HG02840 (cell line): ENCODE results near the gene ZMIZ1.
"Not testable (repeated sequence)": the region's sequence is repeated elsewhere in the genome, so short reads cannot be mapped to it uniquely, and the experiment has no call there.

Source experiments
- ATAC-seq: cut with Tn5 transposase; IDR thresholded peaks from one replicate; pipeline ENCODE4 v1.9.1; 2021; ENCODE audit warnings: mild to moderate bottlenecking, moderate library complexity, moderate number of reproducible peaks; ENCODE audit not compliant: unreplicated experiment, low FRiP score

The ZMIZ1 gene

GRCh38 chr10:79326361-79327089 is 257.8 kb downstream of the ZMIZ1 start:
- no peak for ATAC-seq

GRCh38 chr10:79327090-79327457 is 258.3 kb downstream of the ZMIZ1 start:
- no peak for ATAC-seq

- ATAC-seq: no peak
These were observed 259.5 kb downstream of the ZMIZ1 start for GRCh38 chr10:79328147-79328701.

- no peak for ATAC-seq
These were observed 260.2 kb downstream of the ZMIZ1 start for GRCh38 chr10:79328737-79329504.

GRCh38 chr10:79329529-79329928 is 260.8 kb downstream of the ZMIZ1 start:
- ATAC-seq: no peak

- ATAC-seq: no peak
These were observed 262.5 kb downstream of the ZMIZ1 start for GRCh38 chr10:79331226-79331625.

GRCh38 chr10:79331709-79332108 is 262.9 kb downstream of the ZMIZ1 start:
- peak; percentile 85 for ATAC-seq

GRCh38 chr10:79332610-79333315 is 264.0 kb downstream of the ZMIZ1 start:
- ATAC-seq: not testable (repeated sequence)

- no peak for ATAC-seq
These were observed 264.7 kb downstream of the ZMIZ1 start for GRCh38 chr10:79333513-79333912.

GRCh38 chr10:79334573-79334972 is 265.8 kb downstream of the ZMIZ1 start:
- ATAC-seq: no peak

- no peak for ATAC-seq
These were observed 266.3 kb downstream of the ZMIZ1 start for GRCh38 chr10:79335094-79335469.

GRCh38 chr10:79335470-79336235 is 266.9 kb downstream of the ZMIZ1 start:
- ATAC-seq: no peak

GRCh38 chr10:79336276-79336675 is 267.5 kb downstream of the ZMIZ1 start:
- no peak for ATAC-seq

GRCh38 chr10:79336739-79337138 is 268.0 kb downstream of the ZMIZ1 start:
- no peak for ATAC-seq

GRCh38 chr10:79337783-79338469 is 269.2 kb downstream of the ZMIZ1 start:
- not testable (repeated sequence) for ATAC-seq

- no peak for ATAC-seq
These were observed 270.5 kb downstream of the ZMIZ1 start for GRCh38 chr10:79339266-79339665.

GRCh38 chr10:79340646-79341244 is 272.0 kb downstream of the ZMIZ1 start:
- ATAC-seq: no peak

- ATAC-seq: no peak
These were observed 273.6 kb downstream of the ZMIZ1 start for GRCh38 chr10:79342295-79342761.
